ENCODE data around the gene SLC6A1. TPM values are rescaled to one million over a fixed set of nuclear protein-coding genes. Genes with fewer than 3 reads are reported as not detected.

Gene SLC6A1
- polyA plus RNA-seq, 2 donors: 6.9 to 12.7 TPM

- Histone ChIP-seq H3K36me3 (ENCODE audit: control insufficient read depth in 2 of 2, insufficient read depth in 2 of 2, low read length in 1 of 2) (no peaks in the 10 kb centered on the region), H3K4me3 (ENCODE audit: low read depth in 1 of 2, low read length in 2 of 2) (no peak overlapping the region), H3K27ac (ENCODE audit: low read depth in 2 of 2, low read length in 1 of 2) (no peak overlapping the region), H3K27me3 (ENCODE audit: control insufficient read depth in 1 of 2, insufficient read depth in 2 of 2, low read length in 2 of 2) (no peaks in the 10 kb centered on the region), H3K9me3 (ENCODE audit: control insufficient read depth in 2 of 2, insufficient read depth in 1 of 2, low read depth in 1 of 2, low read length in 1 of 2) (peaks cover 0 to 3% of the 10 kb centered on the region in 2 donors), H3K4me1 (ENCODE audit: control insufficient read depth in 2 of 2, insufficient read depth in 2 of 2, low read length in 1 of 2) (peaks cover 7% of the 10 kb centered on the region in 2 donors)
- 61 to 72% methylated on average over 13 to 15 of the region's 15 CpGs for WGBS, 2 donors
These were observed 6.9 kb downstream of the SLC6A1 start for GRCh38 chr3:10999221-11000107.

- WGBS, 2 donors: 50 to 70% methylated on average over 2 of the region's 2 CpGs
- no peak overlapping the region for H3K4me3 ChIP-seq (ENCODE audit: low read depth in 1 of 2, low read length in 2 of 2)
- peaks cover 7 to 13% of the 10 kb centered on the region in 2 donors for H3K4me1 ChIP-seq (ENCODE audit: control insufficient read depth in 2 of 2, insufficient read depth in 2 of 2, low read length in 1 of 2)
- no peak overlapping the region for H3K27ac ChIP-seq (ENCODE audit: low read depth in 2 of 2, low read length in 1 of 2)
- H3K9me3 ChIP-seq (ENCODE audit: control insufficient read depth in 2 of 2, insufficient read depth in 1 of 2, low read depth in 1 of 2, low read length in 1 of 2): peaks cover 0 to 3% of the 10 kb centered on the region in 2 donors
- no peaks in the 10 kb centered on the region for H3K36me3 ChIP-seq (ENCODE audit: control insufficient read depth in 2 of 2, insufficient read depth in 2 of 2, low read length in 1 of 2)
- no peaks in the 10 kb centered on the region for H3K27me3 ChIP-seq (ENCODE audit: control insufficient read depth in 1 of 2, insufficient read depth in 2 of 2, low read length in 2 of 2)
These were observed 8.0 kb downstream of the SLC6A1 start for GRCh38 chr3:11000528-11000927.

GRCh38 chr3:11001020-11001657, 8.6 kb downstream of the SLC6A1 start:
- Histone ChIP-seq H3K9me3 (ENCODE audit: control insufficient read depth in 2 of 2, insufficient read depth in 1 of 2, low read depth in 1 of 2, low read length in 1 of 2) (peaks cover 0 to 3% of the 10 kb centered on the region in 2 donors), H3K4me3 (ENCODE audit: low read depth in 1 of 2, low read length in 2 of 2) (no peak overlapping the region), H3K4me1 (ENCODE audit: control insufficient read depth in 2 of 2, insufficient read depth in 2 of 2, low read length in 1 of 2) (peaks cover 5 to 19% of the 10 kb centered on the region in 2 donors), H3K27ac (ENCODE audit: low read depth in 2 of 2, low read length in 1 of 2) (no peak overlapping the region), H3K27me3 (ENCODE audit: control insufficient read depth in 1 of 2, insufficient read depth in 2 of 2, low read length in 2 of 2) (no peaks in the 10 kb centered on the region), H3K36me3 (ENCODE audit: control insufficient read depth in 2 of 2, insufficient read depth in 2 of 2, low read length in 1 of 2) (no peaks in the 10 kb centered on the region)
- 52 to 62% methylated on average over 11 of the region's 11 CpGs for WGBS, 2 donors

GRCh38 chr3:11001658-11002021, 9.1 kb downstream of the SLC6A1 start:
- Histone ChIP-seq H3K27me3 (ENCODE audit: control insufficient read depth in 1 of 2, insufficient read depth in 2 of 2, low read length in 2 of 2) (no peaks in the 10 kb centered on the region), H3K27ac (ENCODE audit: low read depth in 2 of 2, low read length in 1 of 2) (no peak overlapping the region), H3K36me3 (ENCODE audit: control insufficient read depth in 2 of 2, insufficient read depth in 2 of 2, low read length in 1 of 2) (no peaks in the 10 kb centered on the region), H3K4me1 (ENCODE audit: control insufficient read depth in 2 of 2, insufficient read depth in 2 of 2, low read length in 1 of 2) (peaks cover 5 to 22% of the 10 kb centered on the region in 2 donors), H3K4me3 (ENCODE audit: low read depth in 1 of 2, low read length in 2 of 2) (no peak overlapping the region), H3K9me3 (ENCODE audit: control insufficient read depth in 2 of 2, insufficient read depth in 1 of 2, low read depth in 1 of 2, low read length in 1 of 2) (peaks cover 0 to 3% of the 10 kb centered on the region in 2 donors)
- WGBS, 2 donors: 66 to 80% methylated on average over 3 of the region's 3 CpGs

GRCh38 chr3:11002371-11002807, 9.8 kb downstream of the SLC6A1 start:
- H3K4me1 ChIP-seq (ENCODE audit: control insufficient read depth in 2 of 2, insufficient read depth in 2 of 2, low read length in 1 of 2): peaks cover 5 to 22% of the 10 kb centered on the region in 2 donors
- H3K36me3 ChIP-seq (ENCODE audit: control insufficient read depth in 2 of 2, insufficient read depth in 2 of 2, low read length in 1 of 2): no peaks in the 10 kb centered on the region
- H3K27ac ChIP-seq (ENCODE audit: low read depth in 2 of 2, low read length in 1 of 2): no peak overlapping the region
- H3K27me3 ChIP-seq (ENCODE audit: control insufficient read depth in 1 of 2, insufficient read depth in 2 of 2, low read length in 2 of 2): no peaks in the 10 kb centered on the region
- H3K4me3 ChIP-seq (ENCODE audit: low read depth in 1 of 2, low read length in 2 of 2): no peak overlapping the region
- WGBS, 2 donors: 35 to 45% methylated on average over 5 of the region's 5 CpGs
- H3K9me3 ChIP-seq (ENCODE audit: control insufficient read depth in 2 of 2, insufficient read depth in 1 of 2, low read depth in 1 of 2, low read length in 1 of 2): peaks cover 0 to 3% of the 10 kb centered on the region in 2 donors

- no peak overlapping the region for H3K4me3 ChIP-seq (ENCODE audit: low read depth in 1 of 2, low read length in 2 of 2)
- no peaks in the 10 kb centered on the region for H3K36me3 ChIP-seq (ENCODE audit: control insufficient read depth in 2 of 2, insufficient read depth in 2 of 2, low read length in 1 of 2)
- no peaks in the 10 kb centered on the region for H3K27me3 ChIP-seq (ENCODE audit: control insufficient read depth in 1 of 2, insufficient read depth in 2 of 2, low read length in 2 of 2)
- no peaks in the 10 kb centered on the region for H3K9me3 ChIP-seq (ENCODE audit: control insufficient read depth in 2 of 2, insufficient read depth in 1 of 2, low read depth in 1 of 2, low read length in 1 of 2)
- H3K4me1 ChIP-seq (ENCODE audit: control insufficient read depth in 2 of 2, insufficient read depth in 2 of 2, low read length in 1 of 2): peaks cover 0 to 24% of the 10 kb centered on the region in 2 donors
- H3K27ac ChIP-seq (ENCODE audit: low read depth in 2 of 2, low read length in 1 of 2): peak overlapping the region in 1 of 2 donors; percentile 75
- WGBS, 2 donors: 60 to 65% methylated on average over 8 of the region's 8 CpGs
These were observed 12.0 kb downstream of the SLC6A1 start for GRCh38 chr3:11004563-11004962.

GRCh38 chr3:11005686-11006256, 13.2 kb downstream of the SLC6A1 start:
- Histone ChIP-seq H3K4me1 (ENCODE audit: control insufficient read depth in 2 of 2, insufficient read depth in 2 of 2, low read length in 1 of 2) (peaks cover 0 to 28% of the 10 kb centered on the region in 2 donors), H3K27ac (ENCODE audit: low read depth in 2 of 2, low read length in 1 of 2) (peak overlapping the region; percentile 62 to 75), H3K4me3 (ENCODE audit: low read depth in 1 of 2, low read length in 2 of 2) (no peak overlapping the region), H3K36me3 (ENCODE audit: control insufficient read depth in 2 of 2, insufficient read depth in 2 of 2, low read length in 1 of 2) (no peaks in the 10 kb centered on the region), H3K9me3 (ENCODE audit: control insufficient read depth in 2 of 2, insufficient read depth in 1 of 2, low read depth in 1 of 2, low read length in 1 of 2) (no peaks in the 10 kb centered on the region), H3K27me3 (ENCODE audit: control insufficient read depth in 1 of 2, insufficient read depth in 2 of 2, low read length in 2 of 2) (no peaks in the 10 kb centered on the region)
- WGBS, 2 donors: 38 to 53% methylated on average over 6 of the region's 6 CpGs

- H3K36me3 ChIP-seq (ENCODE audit: control insufficient read depth in 2 of 2, insufficient read depth in 2 of 2, low read length in 1 of 2): no peaks in the 10 kb centered on the region
- H3K27ac ChIP-seq (ENCODE audit: low read depth in 2 of 2, low read length in 1 of 2): no peak overlapping the region
- peaks cover 0 to 23% of the 10 kb centered on the region in 2 donors for H3K4me1 ChIP-seq (ENCODE audit: control insufficient read depth in 2 of 2, insufficient read depth in 2 of 2, low read length in 1 of 2)
- 76 to 82% methylated on average over 20 of the region's 20 CpGs for WGBS, 2 donors
- H3K27me3 ChIP-seq (ENCODE audit: control insufficient read depth in 1 of 2, insufficient read depth in 2 of 2, low read length in 2 of 2): no peaks in the 10 kb centered on the region
- no peaks in the 10 kb centered on the region for H3K9me3 ChIP-seq (ENCODE audit: control insufficient read depth in 2 of 2, insufficient read depth in 1 of 2, low read depth in 1 of 2, low read length in 1 of 2)
- H3K4me3 ChIP-seq (ENCODE audit: low read depth in 1 of 2, low read length in 2 of 2): no peak overlapping the region
These were observed 14.7 kb downstream of the SLC6A1 start for GRCh38 chr3:11006986-11007933.

GRCh38 chr3:11009898-11010297, 17.4 kb downstream of the SLC6A1 start:
- Histone ChIP-seq H3K27ac (ENCODE audit: low read depth in 2 of 2, low read length in 1 of 2) (peak overlapping the region in 1 of 2 donors; percentile 13), H3K27me3 (ENCODE audit: control insufficient read depth in 1 of 2, insufficient read depth in 2 of 2, low read length in 2 of 2) (no peaks in the 10 kb centered on the region), H3K36me3 (ENCODE audit: control insufficient read depth in 2 of 2, insufficient read depth in 2 of 2, low read length in 1 of 2) (no peaks in the 10 kb centered on the region), H3K4me3 (ENCODE audit: low read depth in 1 of 2, low read length in 2 of 2) (no peak overlapping the region), H3K4me1 (ENCODE audit: control insufficient read depth in 2 of 2, insufficient read depth in 2 of 2, low read length in 1 of 2) (peaks cover 0 to 27% of the 10 kb centered on the region in 2 donors), H3K9me3 (ENCODE audit: control insufficient read depth in 2 of 2, insufficient read depth in 1 of 2, low read depth in 1 of 2, low read length in 1 of 2) (no peaks in the 10 kb centered on the region)
- 67 to 70% methylated on average over 4 of the region's 4 CpGs for WGBS, 2 donors
